ENCODE results near the gene HBQ1.
"Not testable (repeated sequence)": the region's sequence is repeated elsewhere in the genome, so short reads cannot be mapped to it uniquely, and the experiment has no call there.

The HBQ1 gene

DNA sequence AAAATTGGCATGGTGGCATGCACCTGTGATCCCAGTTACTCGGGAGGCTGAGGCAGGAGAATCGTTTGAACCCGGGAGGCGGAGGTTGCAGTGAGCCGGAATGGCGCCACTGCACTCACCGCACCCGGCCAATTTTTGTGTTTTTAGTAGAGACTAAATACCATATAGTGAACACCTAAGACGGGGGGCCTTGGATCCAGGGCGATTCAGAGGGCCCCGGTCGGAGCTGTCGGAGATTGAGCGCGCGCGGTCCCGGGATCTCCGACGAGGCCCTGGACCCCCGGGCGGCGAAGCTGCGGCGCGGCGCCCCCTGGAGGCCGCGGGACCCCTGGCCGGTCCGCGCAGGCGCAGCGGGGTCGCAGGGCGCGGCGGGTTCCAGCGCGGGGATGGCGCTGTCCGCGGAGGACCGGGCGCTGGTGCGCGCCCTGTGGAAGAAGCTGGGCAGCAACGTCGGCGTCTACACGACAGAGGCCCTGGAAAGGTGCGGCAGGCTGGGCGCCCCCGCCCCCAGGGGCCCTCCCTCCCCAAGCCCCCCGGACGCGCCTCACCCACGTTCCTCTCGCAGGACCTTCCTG lies at the start of gene HBQ1:
Gene HBQ1 (plus strand): TSS at position 359 of the 575 bp plus-strand sequence. CDS start 28 bp downstream, at position 387.
- no peak for DNase-seq

GRCh38 chr16:130533-131173 lies 49.6 kb upstream of the HBQ1 start:
- no peak for DNase-seq

GRCh38 chr16:132120-132519 lies 48.1 kb upstream of the HBQ1 start:
- no peak for DNase-seq

DNA sequence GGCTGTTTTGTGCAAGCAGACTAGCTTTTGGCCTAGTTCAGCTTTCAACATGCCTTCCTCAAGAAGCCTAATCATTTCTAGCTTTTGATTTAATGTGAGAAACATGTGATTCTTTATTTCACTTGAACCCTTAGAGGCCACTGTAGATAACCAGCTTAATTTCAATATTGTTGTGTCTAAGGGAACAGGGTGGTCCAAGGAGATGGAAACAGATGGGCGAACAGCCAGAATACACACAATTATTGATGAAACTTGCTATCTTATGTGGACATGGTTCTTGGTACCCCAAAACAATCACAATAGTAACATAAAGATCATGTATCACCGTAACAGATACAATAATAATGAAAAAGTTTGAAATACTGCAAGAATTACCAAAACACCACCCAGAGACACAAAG lies 46.5 kb upstream of the HBQ1 start:
- DNase-seq = no peak

DNA sequence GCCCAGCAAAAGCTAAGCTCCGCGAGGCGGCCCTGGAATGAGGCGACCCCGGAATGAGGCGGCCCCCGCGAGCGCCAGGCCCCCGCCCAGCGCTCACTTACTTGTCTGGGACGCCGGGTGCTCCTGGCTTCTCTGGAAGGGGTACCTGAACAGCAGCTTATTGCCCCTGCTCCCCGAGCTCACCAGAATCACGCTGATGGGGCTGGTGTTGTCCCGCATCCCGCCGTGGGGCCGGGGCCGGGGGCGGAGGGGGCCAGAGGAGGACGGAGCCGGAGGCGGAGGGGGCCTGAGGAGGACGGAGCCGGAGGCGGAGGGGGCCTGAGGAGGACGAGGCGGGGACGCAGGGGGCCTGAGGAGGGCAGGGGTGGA lies 42.2 kb upstream of the HBQ1 start:
- no peak for DNase-seq

DNA sequence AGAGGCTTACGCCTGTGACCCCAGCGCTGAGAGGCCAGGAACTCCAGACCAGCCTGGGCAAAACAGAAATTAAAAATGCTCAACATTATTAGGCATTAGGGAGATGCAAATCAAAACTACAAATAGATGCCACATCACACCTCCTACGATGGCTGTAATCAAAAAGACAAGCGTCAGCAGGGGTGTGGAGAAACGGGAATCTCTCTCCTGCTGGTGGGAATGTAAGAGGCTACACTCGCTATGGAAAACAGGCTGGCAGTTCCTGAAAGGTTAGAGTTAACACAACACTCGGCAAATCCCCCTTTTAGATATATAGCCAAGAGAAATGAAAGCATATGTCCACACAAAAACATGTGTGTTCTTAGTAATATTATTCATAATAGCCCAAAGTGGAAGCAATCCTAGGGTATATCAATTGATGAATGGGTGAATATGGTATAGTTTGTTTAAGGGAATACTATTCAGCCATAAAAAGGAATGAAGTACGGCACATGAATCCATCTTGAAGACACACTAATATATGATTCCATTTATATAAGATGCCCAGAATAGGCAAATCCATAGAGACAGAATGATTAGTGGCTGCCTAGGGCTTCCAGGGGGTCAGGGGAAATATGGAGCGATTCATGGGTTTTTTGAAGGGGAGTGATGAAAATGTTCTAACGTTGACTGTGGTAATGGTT lies 39.9 kb upstream of the HBQ1 start:
- no peak for DNase-seq

DNA sequence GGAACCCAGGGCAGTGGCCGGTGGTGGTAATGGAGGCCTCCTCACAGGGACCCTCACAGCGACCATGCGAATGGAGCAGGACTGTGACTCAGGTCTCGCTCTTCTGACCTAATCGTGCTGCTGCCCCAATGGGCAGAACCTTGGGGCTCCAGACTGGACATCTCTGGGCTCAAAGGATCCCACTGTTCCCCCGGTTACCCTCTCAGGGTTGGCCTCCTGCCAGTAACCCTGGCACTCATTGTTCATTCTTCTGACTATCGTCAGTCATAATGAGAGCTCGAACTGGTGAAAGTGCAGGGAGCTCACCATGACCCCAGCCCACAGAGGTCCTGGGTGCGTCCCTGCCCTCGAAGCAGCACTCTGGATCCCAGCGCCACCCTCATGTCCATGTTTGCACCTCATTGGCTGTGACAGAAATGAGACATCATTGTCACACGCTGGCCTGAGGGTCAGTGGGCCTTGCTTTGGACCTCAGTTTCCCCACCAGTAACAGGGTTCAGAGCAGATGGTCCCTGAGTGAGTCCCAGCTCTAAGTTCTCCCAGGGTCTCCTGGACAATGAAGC lies 37.8 kb upstream of the HBQ1 start:
- DNase-seq = no peak

- DNase-seq = no peak
These were observed 37.2 kb upstream of the HBQ1 start for GRCh38 chr16:143047-143446.

DNA sequence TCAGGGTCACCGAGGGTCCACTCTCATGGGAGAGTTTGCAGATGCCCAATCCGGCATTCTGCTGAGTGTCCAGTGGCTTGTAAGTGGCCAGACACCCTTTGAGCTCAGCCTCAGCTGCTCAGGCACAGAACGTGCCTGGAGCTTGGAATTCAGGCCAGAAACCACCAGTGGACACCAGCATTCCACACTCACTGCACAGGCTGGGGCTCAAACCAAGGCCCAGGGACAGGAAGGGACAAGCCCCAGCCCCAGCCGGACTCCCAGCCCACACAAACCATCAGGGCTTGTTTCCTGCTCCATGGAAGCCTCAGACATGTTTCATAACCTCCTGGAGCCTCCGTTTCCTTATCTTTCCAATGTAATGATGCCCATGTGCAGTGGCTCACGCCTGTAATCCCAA lies 36.8 kb upstream of the HBQ1 start:
- DNase-seq = no peak

DNA sequence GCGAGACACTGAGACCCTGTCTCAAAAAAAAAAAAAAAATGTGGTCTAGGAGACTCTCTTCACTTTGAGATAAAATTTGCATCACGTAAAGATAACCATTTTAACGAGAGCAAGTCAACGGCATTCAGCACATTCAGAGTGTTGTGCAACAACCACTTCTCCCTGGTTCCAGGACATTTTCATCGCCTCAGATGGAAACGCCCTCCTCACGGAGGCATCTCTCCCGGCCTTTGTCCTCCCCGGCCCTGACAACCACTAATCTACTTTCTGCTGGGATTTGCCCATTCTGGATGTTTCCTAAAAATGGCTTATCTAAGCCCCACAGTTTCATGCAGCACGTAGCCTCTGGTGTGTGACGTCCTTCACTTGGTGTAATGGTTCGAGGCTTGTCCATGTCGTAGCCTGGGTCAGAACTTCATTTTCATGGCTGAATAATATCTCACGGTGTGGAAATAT lies 35.4 kb upstream of the HBQ1 start:
- DNase-seq = no peak

DNA sequence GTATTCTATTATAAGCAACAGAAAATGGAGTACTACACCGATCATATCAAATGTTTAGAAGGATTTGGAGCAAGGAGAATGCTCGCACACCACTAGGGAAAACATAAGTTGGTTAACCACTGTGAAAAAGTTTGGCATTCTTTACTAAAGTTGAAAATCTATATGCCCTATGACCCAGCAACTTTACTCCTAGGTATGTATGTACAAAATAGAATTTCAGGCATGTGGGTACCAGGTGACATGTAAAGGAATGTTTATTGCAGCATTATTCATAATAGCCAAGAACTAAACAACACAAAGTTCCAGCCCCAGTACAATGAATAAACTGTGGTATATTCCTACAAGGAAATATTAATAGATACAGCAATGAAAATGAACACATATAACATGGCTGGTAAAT lies 33.6 kb upstream of the HBQ1 start:
- no peak for DNase-seq

DNA sequence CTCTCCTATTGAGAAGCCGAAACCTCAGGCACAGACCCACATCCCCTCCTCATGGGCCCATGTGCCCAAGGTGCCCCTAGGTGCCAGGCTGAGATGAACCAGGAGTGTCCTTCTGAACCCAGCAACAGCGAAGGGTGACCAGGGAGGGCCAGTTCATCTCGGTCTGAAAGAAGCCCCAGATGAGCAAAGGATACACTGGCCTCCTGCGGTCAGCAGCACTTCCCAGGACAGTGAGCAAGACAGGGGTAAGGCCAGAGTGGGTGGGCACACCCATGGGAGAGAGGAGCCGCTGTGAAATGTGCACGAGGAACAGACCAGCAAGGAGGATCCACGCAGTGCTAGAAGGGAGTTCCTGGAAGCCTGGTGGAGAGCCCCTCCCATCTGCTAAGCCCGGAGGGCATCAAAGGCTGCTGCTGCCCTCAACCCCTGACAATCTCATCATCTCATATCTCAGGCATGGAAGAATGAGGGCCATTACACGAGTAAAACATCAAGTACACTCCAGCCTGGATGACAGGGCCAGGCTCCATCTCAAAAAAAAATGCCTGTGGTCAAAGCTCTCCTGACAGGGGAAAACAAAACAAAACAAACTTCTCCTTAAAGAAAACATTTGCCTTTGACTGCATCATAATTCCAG lies 31.1 kb upstream of the HBQ1 start:
- DNase-seq = no peak

DNA sequence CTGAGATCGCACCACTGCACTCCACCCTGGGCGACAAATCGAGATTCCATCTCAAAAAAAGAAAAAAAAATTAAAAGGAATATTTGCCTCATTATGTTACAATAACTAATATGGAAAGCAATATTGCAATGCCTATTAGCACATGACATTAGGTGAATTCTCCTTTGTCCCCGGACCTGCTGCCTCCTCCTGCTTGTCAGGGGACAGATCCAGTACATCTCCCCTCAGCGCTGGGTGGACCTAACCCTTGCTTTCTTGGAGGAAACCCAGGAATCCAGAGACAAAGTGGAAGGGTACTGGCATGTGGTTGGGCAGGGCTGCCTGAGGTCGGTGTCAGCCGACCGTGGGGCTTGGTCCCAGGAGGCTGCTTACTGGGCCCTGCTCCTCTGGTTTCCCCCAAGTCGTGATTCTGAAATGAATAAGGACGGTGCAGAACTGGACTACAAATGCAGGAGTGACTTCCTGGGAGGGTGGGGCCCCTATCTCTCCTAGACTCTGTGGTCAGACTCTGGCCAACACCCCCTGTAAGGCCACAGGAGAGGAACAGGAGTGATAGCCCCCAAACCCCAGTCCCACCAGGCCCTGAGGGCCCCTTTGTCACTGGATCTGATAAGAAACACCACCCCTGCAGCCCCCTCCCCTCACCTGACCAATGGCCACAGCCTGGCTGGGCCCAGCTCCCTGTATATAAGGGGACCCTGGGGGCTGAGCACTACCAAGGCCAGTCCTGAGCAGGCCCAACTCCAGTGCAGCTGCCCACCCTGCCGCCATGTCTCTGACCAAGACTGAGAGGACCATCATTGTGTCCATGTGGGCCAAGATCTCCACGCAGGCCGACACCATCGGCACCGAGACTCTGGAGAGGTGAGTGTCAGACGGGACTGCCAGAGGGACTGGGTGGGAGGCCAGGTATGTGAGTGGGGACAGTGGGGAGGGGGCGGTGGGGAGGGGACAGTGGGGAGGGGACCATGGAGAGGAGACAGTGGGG lies 27.8 kb upstream of the HBQ1 start, which contains the start of gene HBZ:
Gene HBZ (plus strand): TSS at position 504 of the 988 bp plus-strand sequence. CDS start 266 bp downstream, at position 770.
- DNase-seq = no peak

GRCh38 chr16:153129-153521 lies 27.1 kb upstream of the HBQ1 start:
- not testable (repeated sequence) for DNase-seq

GRCh38 chr16:153550-154216 lies 26.6 kb upstream of the HBQ1 start:
- DNase-seq = not testable (repeated sequence)

GRCh38 chr16:154217-155030 lies 25.8 kb upstream of the HBQ1 start:
- DNase-seq = no peak

DNA sequence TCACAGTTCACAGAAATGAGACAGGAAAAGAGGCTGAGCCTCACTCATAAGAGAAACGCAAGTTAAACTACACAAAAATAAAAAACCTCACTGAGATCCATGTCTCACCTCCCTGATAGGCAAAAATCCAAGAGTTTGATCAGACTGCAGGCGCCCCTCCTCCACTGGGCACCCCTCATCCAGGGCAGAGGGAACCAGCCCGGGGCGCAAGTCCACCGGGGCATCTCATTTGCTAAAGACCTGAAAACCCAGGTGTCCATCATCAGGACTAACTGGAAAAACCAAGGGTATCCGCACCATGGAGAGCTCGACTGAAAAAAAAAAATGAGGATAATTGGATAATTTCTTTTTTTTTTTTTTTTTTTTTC lies 25.2 kb upstream of the HBQ1 start:
- DNase-seq = no peak

DNA sequence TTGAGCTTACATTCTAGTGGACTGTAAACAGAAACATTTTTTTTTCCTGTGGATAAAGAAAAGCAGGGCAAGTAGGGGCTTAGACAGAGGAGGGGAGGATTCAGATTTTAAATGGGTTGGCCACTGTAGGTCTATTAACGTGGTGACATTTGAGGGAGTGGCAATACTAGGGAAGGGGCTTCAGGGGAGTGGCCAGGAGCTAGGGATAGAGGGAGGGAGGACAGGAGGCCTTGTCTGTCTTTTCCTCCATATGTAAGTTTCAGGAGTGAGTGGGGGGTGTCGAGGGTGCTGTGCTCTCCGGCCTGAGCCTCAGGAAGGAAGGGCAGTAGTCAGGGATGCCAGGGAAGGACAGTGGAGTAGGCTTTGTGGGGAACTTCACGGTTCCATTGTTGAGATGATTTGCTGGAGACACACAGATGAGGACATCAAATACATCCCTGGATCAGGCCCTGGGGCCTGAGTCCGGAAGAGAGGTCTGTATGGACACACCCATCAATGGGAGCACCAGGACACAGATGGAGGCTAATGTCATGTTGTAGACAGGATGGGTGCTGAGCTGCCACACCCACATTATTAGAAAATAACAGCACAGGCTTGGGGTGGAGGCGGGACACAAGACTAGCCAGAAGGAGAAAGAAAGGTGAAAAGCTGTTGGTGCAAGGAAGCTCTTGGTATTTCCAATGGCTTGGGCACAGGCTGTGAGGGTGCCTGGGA lies 21.0 kb upstream of the HBQ1 start:
- DNase-seq = no peak

- not testable (repeated sequence) for DNase-seq
These were observed 20.0 kb upstream of the HBQ1 start for GRCh38 chr16:160242-160641.

DNA sequence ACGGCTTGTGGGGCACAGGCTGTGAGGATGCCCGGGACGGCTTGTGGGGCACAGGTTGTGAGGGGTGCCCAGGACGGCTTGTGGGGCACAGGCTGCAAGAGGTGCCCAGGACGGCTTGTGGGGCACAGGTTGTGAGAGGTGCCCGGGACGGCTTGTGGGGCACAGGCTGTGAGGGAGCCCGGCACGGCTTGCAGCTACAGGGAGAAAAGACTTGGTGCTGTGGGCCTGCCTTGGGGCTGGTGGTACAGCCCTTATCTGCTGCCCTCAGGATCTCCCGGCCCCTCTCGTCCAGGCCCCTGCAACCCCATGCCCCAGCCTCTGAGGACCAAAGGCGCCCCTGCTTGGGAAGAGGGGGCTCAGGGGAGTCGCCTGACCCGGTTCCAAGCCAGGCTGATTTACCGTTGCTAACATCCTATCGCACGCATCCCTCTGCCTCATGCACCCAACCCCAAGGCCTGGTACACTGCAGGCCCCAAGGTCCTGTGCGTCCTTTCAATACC lies 19.5 kb upstream of the HBQ1 start:
- no peak for DNase-seq
